IMR-90 (cell line): ENCODE results near the gene SLTM. TPM values are rescaled to one million over a fixed set of nuclear protein-coding genes. Genes with fewer than 3 reads are reported as not detected.

ENCODE experiments used
- ATAC-seq: fragments of 200-7000 bp; cut with Tn5 transposase; 2 replicates; pipeline ENCODE4 v1.9.1; 2020; ENCODE audit warnings: low read depth, mild to moderate bottlenecking, moderate library complexity
- BruUV-seq: library from RNA; stranded (reverse); fragments of 400-500 nt; replicated peaks from 2 replicates; lab custom pipeline; 2021; lab: Mats Ljungman, UMichigan
- CTCF ChIA-PET: fragments of 300-600 bp; formaldehyde crosslinking; extraction: SDS; loops from one replicate; lab custom pipeline; 2021; ENCODE audit warnings: antibody characterized with exemption; lab: Yijun Ruan, JAX
- POLR2A ChIA-PET: fragments of 300-600 bp; sonication (Branson Sonifier 250); formaldehyde crosslinking; loops from one replicate; lab custom pipeline; 2022; ENCODE audit warnings: antibody characterized with exemption; ENCODE audit not compliant: unreplicated experiment; lab: Charles Lee
- DNase-seq: peaks from one replicate; pipeline ENCODE4 v3.0.0; 2013
- H2AFZ ChIP-seq: replicated peaks from 2 replicates; pipeline ENCODE3; 2013; ENCODE audit warnings: low read length, mild to moderate bottlenecking; ENCODE audit not compliant: poor library complexity
- H2AK5ac ChIP-seq: 2 replicates; pipeline ENCODE4 v1.6.1; 2013; ENCODE audit warnings: low read depth, low read length, inconsistent platforms
- H2AK9ac ChIP-seq: replicated peaks from 2 replicates; pipeline ENCODE3; 2013; ENCODE audit warnings: mild to moderate bottlenecking, low read depth, low read length, moderate library complexity; ENCODE audit not compliant: poor library complexity
- H2BK120ac ChIP-seq: 2 replicates; pipeline ENCODE4 v1.6.1; 2013; ENCODE audit warnings: low read depth, low read length, inconsistent platforms
- H2BK15ac ChIP-seq: 3 replicates; pipeline ENCODE4 v1.6.1; 2013; ENCODE audit warnings: low read depth, low read length, inconsistent platforms
- H2BK20ac ChIP-seq: 2 replicates; pipeline ENCODE4 v1.6.1; 2013; ENCODE audit warnings: low read depth, mild to moderate bottlenecking, inconsistent platforms, low read length, moderate library complexity
- H2BK5ac ChIP-seq: 2 replicates; pipeline ENCODE4 v1.6.1; 2013; ENCODE audit warnings: mild to moderate bottlenecking, low read depth, low read length, inconsistent platforms; ENCODE audit not compliant: poor library complexity, severe bottlenecking
- H3K14ac ChIP-seq: replicated peaks from 2 replicates; pipeline ENCODE4 v1.6.1; 2013; ENCODE audit warnings: low read depth, low read length, inconsistent platforms
- H3K18ac ChIP-seq: 2 replicates; pipeline ENCODE4 v1.6.1; 2013; ENCODE audit warnings: low read depth, low read length, control low read depth
- H3K23ac ChIP-seq: 2 replicates; pipeline ENCODE4 v1.6.1; 2013; ENCODE audit warnings: low read depth, low read length, inconsistent platforms
- H3K27ac ChIP-seq: 2 replicates; pipeline ENCODE4 v1.5.1; 2013; ENCODE audit warnings: mild to moderate bottlenecking, control low read depth, low read length; ENCODE audit not compliant: insufficient read depth
- H3K27me3 ChIP-seq: 2 replicates; pipeline ENCODE4 v1.6.1; 2013; ENCODE audit warnings: low read length; ENCODE audit not compliant: control insufficient read depth, insufficient read depth
- H3K36me3 ChIP-seq: 2 replicates; pipeline ENCODE4 v1.6.1; 2013; ENCODE audit warnings: low read length, mixed read lengths; ENCODE audit not compliant: control insufficient read depth, insufficient read depth
- H3K4ac ChIP-seq: 2 replicates; pipeline ENCODE4 v1.6.1; 2013; ENCODE audit warnings: low read depth, low read length, inconsistent platforms
- H3K4me1 ChIP-seq: 2 replicates; pipeline ENCODE4 v1.6.1; 2013; ENCODE audit warnings: low read length, mixed read lengths; ENCODE audit not compliant: control insufficient read depth, insufficient read depth
- H3K4me2 ChIP-seq: 2 replicates; pipeline ENCODE4 v1.6.1; 2013; ENCODE audit warnings: low read depth, mild to moderate bottlenecking, control low read depth, low read length, moderate library complexity
- H3K4me3 ChIP-seq: 2 replicates; pipeline ENCODE4 v1.5.1; 2013; ENCODE audit warnings: low read depth, mild to moderate bottlenecking, control low read depth, low read length, moderate library complexity; ENCODE audit not compliant: insufficient read depth
- H3K56ac ChIP-seq: 2 replicates; pipeline ENCODE4 v1.6.1; 2013; ENCODE audit warnings: low read length, inconsistent platforms; ENCODE audit not compliant: insufficient read depth; ENCODE audit errors: extremely low read depth
- H3K79me1 ChIP-seq, 2 experiments: 2 replicates each; pipeline ENCODE4 v1.6.1; 2013; ENCODE audit warnings: low read length in 2 of 2, inconsistent platforms in 1 of 2, low read depth in 1 of 2
- H3K9ac ChIP-seq: 2 replicates; pipeline ENCODE4 v1.6.1; 2013; ENCODE audit warnings: low read depth, low read length, control low read depth
- H3K9me1 ChIP-seq: 2 replicates; pipeline ENCODE4 v1.6.1; 2013; ENCODE audit warnings: low read length, inconsistent platforms; ENCODE audit not compliant: insufficient read depth
- H3K9me3 ChIP-seq: 2 replicates; pipeline ENCODE4 v1.6.1; 2013; ENCODE audit warnings: low read length; ENCODE audit not compliant: control insufficient read depth, insufficient read depth
- H4K20me1 ChIP-seq: 2 replicates; pipeline ENCODE4 v1.6.1; 2013; ENCODE audit warnings: low read length, inconsistent platforms; ENCODE audit not compliant: insufficient read depth
- H4K5ac ChIP-seq: 2 replicates; pipeline ENCODE4 v1.6.1; 2013; ENCODE audit warnings: mild to moderate bottlenecking, low read depth, low read length, control low read depth
- H4K8ac ChIP-seq, 2 experiments: 2 replicates each; pipeline ENCODE4 v1.6.1; 2013; ENCODE audit warnings: low read depth in 2 of 2, low read length in 2 of 2, control low read depth in 1 of 2, inconsistent platforms in 1 of 2
- H4K91ac ChIP-seq: 2 replicates; pipeline ENCODE4 v1.6.1; 2013; ENCODE audit warnings: low read depth, low read length, inconsistent platforms; ENCODE audit not compliant: insufficient read depth
- CEBPB ChIP-seq: IDR thresholded peaks from 2 replicates; pipeline ENCODE4 v1.6.1; 2012; ENCODE audit warnings: low read depth, low read length, improper control_type of control experiment
- MAZ ChIP-seq: IDR thresholded peaks from 2 replicates; pipeline ENCODE4 v1.6.1; 2012; ENCODE audit warnings: low read depth, mild to moderate bottlenecking, low read length, improper control_type of control experiment, moderate library complexity, borderline replicate concordance
- POLR2A ChIP-seq: IDR thresholded peaks from 2 replicates; pipeline ENCODE4 v1.6.1; 2012; ENCODE audit warnings: mild to moderate bottlenecking, low read depth, low read length
- RCOR1 ChIP-seq: IDR thresholded peaks from 2 replicates; pipeline ENCODE4 v1.6.1; 2012; ENCODE audit warnings: mild to moderate bottlenecking, low read length, improper control_type of control experiment; ENCODE audit not compliant: insufficient replicate concordance
- SMC3 ChIP-seq: fragments of 150-350 bp; IDR thresholded peaks from 2 replicates; pipeline ENCODE4 v1.6.1; 2016; ENCODE audit warnings: low read depth, mild to moderate bottlenecking, antibody characterized with exemption, low read length, moderate library complexity
- WGBS, 2 experiments: methylation state at CpG; one replicate each; pipeline versions ENCODE4 v1.1.5 to v1.1.7; 2013; ENCODE audit warnings: missing lambda C conversion rate in 2 of 2; ENCODE audit not compliant: insufficient read length in 1 of 2; ENCODE audit errors: extremely low coverage in 2 of 2; 5-methylcytosine and 5-hydroxymethylcytosine counted together
- dilution Hi-C: fragments of 300-500 bp; cut with HindIII; formaldehyde crosslinking; loops from one replicate; pipeline ENCODE4 v1.14.3; 2018; ENCODE audit warnings: low sequenced_read_pairs; ENCODE audit not compliant: unreplicated experiment
- in situ Hi-C: fragments of 300-500 bp; cut with MboI; formaldehyde crosslinking; loops from 3 replicates; pipeline ENCODE4 v1.14.3; 2019; ENCODE audit warnings: low sequenced_read_pairs, inconsistent platforms, mixed read lengths
- intact Hi-C: fragments of 100-400 bp; cut with micrococcal nuclease; formaldehyde crosslinking; loops from 2 replicates; pipeline ENCODE4 v1.10.0; 2022
- polyA plus RNA-seq, 3 experiments: library from polyadenylated mRNA; depleted of rRNA; stranded (reverse); fragments of >200 nt; gene quantifications; 2 replicates each; pipeline ENCODE4 v1.2.3, GENCODE V29; 2012; ENCODE audit warnings: low replicate concordance in 1 of 3
- total RNA-seq: library from RNA; depleted of rRNA; stranded (reverse); fragments of >200 nt; gene quantifications from 2 replicates; pipeline ENCODE4 v1.2.3, GENCODE V29; 2012
- TF ChIP-seq, protein P1 (sequence below): fragments of 150-350 bp; IDR thresholded peaks from 2 replicates; pipeline ENCODE4 v1.6.1; 2017; ENCODE audit warnings: mild to moderate bottlenecking, antibody characterized with exemption, low read length, low read depth
- TF ChIP-seq, protein P2 (sequence below): fragments of 150-350 bp; IDR thresholded peaks from 2 replicates; pipeline ENCODE4 v1.6.1; 2016; ENCODE audit warnings: low read depth, mild to moderate bottlenecking, low read length, moderate library complexity, borderline replicate concordance
- TF ChIP-seq, protein P3 (sequence below): conservative IDR thresholded peaks from 2 replicates; pipeline ENCODE4 v1.5.1; 2012; ENCODE audit warnings: mild to moderate bottlenecking, low read depth, low read length, improper control_type of control experiment

Gene SLTM
- total and polyA plus RNA-seq, 2 of the 4 experiments (the other 2 are of a cell fraction), result 36.0 to 57.6 TPM

DNA sequence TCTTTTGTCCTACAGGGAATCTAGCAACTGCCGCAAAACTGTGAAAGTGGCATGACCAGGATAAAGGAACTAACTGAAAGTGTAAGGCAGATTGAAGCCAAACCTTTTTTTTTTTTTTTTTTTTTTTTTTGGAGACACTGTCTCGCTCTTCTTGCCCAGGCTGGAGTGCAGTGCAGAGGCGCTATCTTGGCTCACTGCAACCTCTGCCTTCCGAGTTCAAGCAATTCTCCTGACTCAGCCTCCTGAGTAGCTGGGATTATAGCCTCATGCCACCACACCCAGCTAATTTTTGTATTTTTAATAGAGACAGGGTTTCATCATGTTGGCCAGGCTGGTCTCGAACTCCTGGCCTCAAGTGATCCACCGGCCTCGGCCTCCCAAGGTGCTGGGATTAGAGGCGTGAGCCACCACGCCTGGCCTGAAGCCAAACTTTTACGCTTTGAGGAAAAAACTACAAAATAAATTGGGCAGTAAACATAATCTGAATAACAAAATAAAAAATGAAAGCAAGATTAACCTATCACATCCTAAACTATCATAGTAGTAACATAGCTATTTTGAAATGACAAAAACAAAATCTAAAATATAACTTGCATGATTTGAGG, 9.7 kb downstream of the SLTM start:
- H3K9me3 ChIP-seq, result no peaks in the 10 kb centered on the region
- H3K9ac ChIP-seq, result no peak overlapping the region
- peaks cover 13% of the 10 kb centered on the region for H3K36me3 ChIP-seq
- no TSS peak for BruUV-seq
- no peak overlapping the region for H4K91ac ChIP-seq
- H3K56ac ChIP-seq, result no peak overlapping the region
- no peak overlapping the region for H2AK5ac ChIP-seq
- H3K4me1 ChIP-seq, result peaks cover 9% of the 10 kb centered on the region
- peak overlapping the region; percentile 26 for H2BK5ac ChIP-seq
- no peak overlapping the region for H2AK9ac ChIP-seq
- intact Hi-C loops (no loop called here), in situ Hi-C loops (no loop called here), dilution Hi-C loops (no loop called here)
- H4K20me1 ChIP-seq, result peaks cover 41% of the 10 kb centered on the region
- no peak overlapping the region for H3K4me2 ChIP-seq
- no peak for DNase-seq
- no peak overlapping the region for H3K4me3 ChIP-seq
- no peak overlapping the region for H3K4ac ChIP-seq
- no peak overlapping the region for H2AFZ ChIP-seq
- POLR2A ChIA-PET, result no interaction called here
- peak overlapping the region in 1 of 2 experiments; percentile 42; a peak in 1 of 4 replicates for H4K8ac ChIP-seq
- ATAC-seq, result no peak
- H2BK15ac ChIP-seq, result no peak overlapping the region
- no peaks in the 10 kb centered on the region for H3K27me3 ChIP-seq
- 92% methylated on average over 2 of the region's 10 CpGs; no CpG with 5 or more reads in 1 of the 2 experiments for WGBS, 2 experiments
- H3K27ac ChIP-seq, result no peak overlapping the region
- no peak for TF ChIP-seq POLR2A
- TF ChIP-seq MAZ, result no peak
- TF ChIP-seq CEBPB, result no peak
- TF ChIP-seq, protein P1, sequence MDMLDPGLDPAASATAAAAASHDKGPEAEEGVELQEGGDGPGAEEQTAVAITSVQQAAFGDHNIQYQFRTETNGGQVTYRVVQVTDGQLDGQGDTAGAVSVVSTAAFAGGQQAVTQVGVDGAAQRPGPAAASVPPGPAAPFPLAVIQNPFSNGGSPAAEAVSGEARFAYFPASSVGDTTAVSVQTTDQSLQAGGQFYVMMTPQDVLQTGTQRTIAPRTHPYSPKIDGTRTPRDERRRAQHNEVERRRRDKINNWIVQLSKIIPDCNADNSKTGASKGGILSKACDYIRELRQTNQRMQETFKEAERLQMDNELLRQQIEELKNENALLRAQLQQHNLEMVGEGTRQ, result no peak
- TF ChIP-seq, protein P2, sequence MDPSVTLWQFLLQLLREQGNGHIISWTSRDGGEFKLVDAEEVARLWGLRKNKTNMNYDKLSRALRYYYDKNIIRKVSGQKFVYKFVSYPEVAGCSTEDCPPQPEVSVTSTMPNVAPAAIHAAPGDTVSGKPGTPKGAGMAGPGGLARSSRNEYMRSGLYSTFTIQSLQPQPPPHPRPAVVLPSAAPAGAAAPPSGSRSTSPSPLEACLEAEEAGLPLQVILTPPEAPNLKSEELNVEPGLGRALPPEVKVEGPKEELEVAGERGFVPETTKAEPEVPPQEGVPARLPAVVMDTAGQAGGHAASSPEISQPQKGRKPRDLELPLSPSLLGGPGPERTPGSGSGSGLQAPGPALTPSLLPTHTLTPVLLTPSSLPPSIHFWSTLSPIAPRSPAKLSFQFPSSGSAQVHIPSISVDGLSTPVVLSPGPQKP, result no peak
- no peak for TF ChIP-seq SMC3
- TF ChIP-seq, protein P3, sequence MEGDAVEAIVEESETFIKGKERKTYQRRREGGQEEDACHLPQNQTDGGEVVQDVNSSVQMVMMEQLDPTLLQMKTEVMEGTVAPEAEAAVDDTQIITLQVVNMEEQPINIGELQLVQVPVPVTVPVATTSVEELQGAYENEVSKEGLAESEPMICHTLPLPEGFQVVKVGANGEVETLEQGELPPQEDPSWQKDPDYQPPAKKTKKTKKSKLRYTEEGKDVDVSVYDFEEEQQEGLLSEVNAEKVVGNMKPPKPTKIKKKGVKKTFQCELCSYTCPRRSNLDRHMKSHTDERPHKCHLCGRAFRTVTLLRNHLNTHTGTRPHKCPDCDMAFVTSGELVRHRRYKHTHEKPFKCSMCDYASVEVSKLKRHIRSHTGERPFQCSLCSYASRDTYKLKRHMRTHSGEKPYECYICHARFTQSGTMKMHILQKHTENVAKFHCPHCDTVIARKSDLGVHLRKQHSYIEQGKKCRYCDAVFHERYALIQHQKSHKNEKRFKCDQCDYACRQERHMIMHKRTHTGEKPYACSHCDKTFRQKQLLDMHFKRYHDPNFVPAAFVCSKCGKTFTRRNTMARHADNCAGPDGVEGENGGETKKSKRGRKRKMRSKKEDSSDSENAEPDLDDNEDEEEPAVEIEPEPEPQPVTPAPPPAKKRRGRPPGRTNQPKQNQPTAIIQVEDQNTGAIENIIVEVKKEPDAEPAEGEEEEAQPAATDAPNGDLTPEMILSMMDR, result no peak
- no peak for TF ChIP-seq RCOR1
- no peak overlapping the region for H2BK20ac ChIP-seq
- no peak overlapping the region for H3K14ac ChIP-seq
- no peak overlapping the region for H2BK120ac ChIP-seq
- H3K9me1 ChIP-seq, result peaks cover 3% of the 10 kb centered on the region
- no peak overlapping the region for H3K18ac ChIP-seq
- H4K5ac ChIP-seq, result no peak overlapping the region
- CTCF ChIA-PET, result interaction anchor here (0.6 kb wide), 1 partner anchor 40 kb away, joined by 3 read pairs; no protein-coding TSS in a partner anchor
- H3K23ac ChIP-seq, result no peak overlapping the region
- peaks cover 33 to 69% of the 10 kb centered on the region in 2 experiments for H3K79me1 ChIP-seq
